Measurements from ENCODE around the gene PAX2.
"Not testable (repeated sequence)": the region's sequence is repeated elsewhere in the genome, so short reads cannot be mapped to it uniquely, and the experiment has no call there.

The PAX2 gene

GRCh38 chr10:100744987-100745881 lies at the start of gene PAX2:
TSS of gene PAX2 (plus strand) at chr10:100745582. CDS start at chr10:100746261, 679 bp downstream.
- H3K27me3 ChIP-seq (replicated peaks; ENCODE audit: control insufficient read depth, insufficient read depth, low read length), result peaks cover 83% of the 10 kb centered on the region
- H3K36me3 ChIP-seq (ENCODE audit: control insufficient read depth, insufficient read depth, low read length, severe bottlenecking), result no peaks in the 10 kb centered on the region
- DNase-seq (ENCODE audit: low read depth), result peak; percentile 13
- no peak within 1 kb of the TSS for H3K4me3 ChIP-seq (ENCODE audit: low read length)
- no peak within 1 kb of the TSS for H3K9ac ChIP-seq (ENCODE audit: low read length)
- H3K4me1 ChIP-seq (ENCODE audit: control insufficient read depth, insufficient read depth, low read length), result no peaks in the 10 kb centered on the region
- no peaks in the 10 kb centered on the region for H3K9me3 ChIP-seq (ENCODE audit: control insufficient read depth, low read length)

DNA sequence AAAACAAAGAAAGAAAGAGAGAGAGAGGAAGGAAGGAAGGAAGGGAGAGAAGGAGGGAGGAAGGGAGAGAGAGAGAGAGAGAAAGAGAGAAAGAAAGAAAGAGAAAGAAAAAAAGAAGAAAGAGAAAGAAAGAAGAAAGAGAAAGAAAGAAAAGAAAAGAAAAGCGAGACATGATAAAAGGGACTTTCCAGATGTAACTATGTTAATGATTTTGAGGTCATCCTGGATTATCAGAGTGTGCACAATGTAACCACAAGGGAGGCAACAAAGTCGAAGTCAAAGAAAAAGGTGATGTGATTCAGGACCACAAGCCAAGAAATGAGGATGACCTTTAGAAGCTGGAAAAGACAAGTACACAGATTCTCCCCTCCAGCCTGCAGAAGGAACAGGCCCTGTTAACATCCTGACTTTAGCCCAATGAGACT lies 48.9 kb upstream of the PAX2 start:
- Histone ChIP-seq H3K4me1 (ENCODE audit: control insufficient read depth, insufficient read depth, low read length) (no peaks in the 10 kb centered on the region), H3K4me3 (ENCODE audit: low read length) (no peak overlapping the region), H3K27me3 (replicated peaks; ENCODE audit: control insufficient read depth, insufficient read depth, low read length) (peaks cover 50% of the 10 kb centered on the region), H3K9ac (ENCODE audit: low read length) (no peak overlapping the region), H3K9me3 (ENCODE audit: control insufficient read depth, low read length) (no peaks in the 10 kb centered on the region), H3K36me3 (ENCODE audit: control insufficient read depth, insufficient read depth, low read length, severe bottlenecking) (no peaks in the 10 kb centered on the region)
- DNase-seq (ENCODE audit: low read depth), result no peak

GRCh38 chr10:100697070-100697469 lies 48.3 kb upstream of the PAX2 start:
- Histone ChIP-seq H3K4me1 (ENCODE audit: control insufficient read depth, insufficient read depth, low read length) (no peaks in the 10 kb centered on the region), H3K4me3 (ENCODE audit: low read length) (no peak overlapping the region), H3K9me3 (ENCODE audit: control insufficient read depth, low read length) (no peaks in the 10 kb centered on the region), H3K27me3 (replicated peaks; ENCODE audit: control insufficient read depth, insufficient read depth, low read length) (peaks cover 44% of the 10 kb centered on the region), H3K36me3 (ENCODE audit: control insufficient read depth, insufficient read depth, low read length, severe bottlenecking) (no peaks in the 10 kb centered on the region), H3K9ac (ENCODE audit: low read length) (no peak overlapping the region)
- peak; percentile 6 for DNase-seq (ENCODE audit: low read depth)

DNA sequence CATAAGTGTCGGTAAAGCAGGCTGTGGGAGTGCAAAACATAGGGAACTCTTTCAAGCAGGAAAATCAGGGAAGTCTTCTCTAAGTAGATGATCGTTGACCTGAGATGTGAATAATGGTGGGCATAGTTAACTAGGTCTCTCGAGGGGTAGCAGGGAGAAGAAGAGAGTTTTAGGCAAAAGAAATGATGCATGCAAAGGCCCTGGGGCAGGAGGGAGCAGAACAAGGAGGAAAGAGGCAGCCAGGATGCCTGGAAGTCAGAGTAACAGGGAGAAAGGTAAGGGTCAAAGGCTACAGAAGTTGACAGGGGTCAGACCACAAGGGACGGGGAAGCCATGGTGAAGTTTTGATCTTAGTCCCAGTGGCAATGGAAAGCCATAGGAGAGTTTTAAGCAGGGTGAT lies 47.8 kb upstream of the PAX2 start:
- H3K4me1 ChIP-seq (ENCODE audit: control insufficient read depth, insufficient read depth, low read length), result no peaks in the 10 kb centered on the region
- no peaks in the 10 kb centered on the region for H3K9me3 ChIP-seq (ENCODE audit: control insufficient read depth, low read length)
- H3K27me3 ChIP-seq (replicated peaks; ENCODE audit: control insufficient read depth, insufficient read depth, low read length), result peaks cover 41% of the 10 kb centered on the region
- H3K36me3 ChIP-seq (ENCODE audit: control insufficient read depth, insufficient read depth, low read length, severe bottlenecking), result no peaks in the 10 kb centered on the region
- H3K4me3 ChIP-seq (ENCODE audit: low read length), result no peak overlapping the region
- DNase-seq (ENCODE audit: low read depth), result no peak
- no peak overlapping the region for H3K9ac ChIP-seq (ENCODE audit: low read length)

DNA sequence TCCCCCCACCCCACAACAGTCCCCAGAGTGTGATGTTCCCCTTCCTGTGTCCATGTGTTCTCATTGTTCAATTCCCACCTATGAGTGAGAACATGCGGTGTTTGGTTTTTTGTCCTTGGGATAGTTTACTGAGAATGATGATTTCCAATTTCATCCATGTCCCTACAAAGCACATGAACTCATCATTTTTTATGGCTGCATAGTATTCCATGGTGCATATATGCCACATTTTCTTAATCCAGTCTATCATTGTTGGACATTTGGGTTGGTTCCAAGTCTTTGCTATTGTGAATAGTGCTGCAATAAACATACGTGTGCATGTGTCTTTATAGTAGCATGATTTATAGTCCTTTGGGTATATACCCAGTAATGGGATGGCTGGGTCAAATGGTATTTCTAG lies 43.7 kb upstream of the PAX2 start:
- H3K4me3 ChIP-seq (ENCODE audit: low read length); H3K4me1 ChIP-seq (ENCODE audit: control insufficient read depth, insufficient read depth, low read length); H3K9ac ChIP-seq (ENCODE audit: low read length); H3K9me3 ChIP-seq (ENCODE audit: control insufficient read depth, low read length); DNase-seq (ENCODE audit: low read depth); H3K36me3 ChIP-seq (ENCODE audit: control insufficient read depth, insufficient read depth, low read length, severe bottlenecking): not testable (repeated sequence)
- peaks cover 41% of the 10 kb centered on the region for H3K27me3 ChIP-seq (replicated peaks; ENCODE audit: control insufficient read depth, insufficient read depth, low read length)

DNA sequence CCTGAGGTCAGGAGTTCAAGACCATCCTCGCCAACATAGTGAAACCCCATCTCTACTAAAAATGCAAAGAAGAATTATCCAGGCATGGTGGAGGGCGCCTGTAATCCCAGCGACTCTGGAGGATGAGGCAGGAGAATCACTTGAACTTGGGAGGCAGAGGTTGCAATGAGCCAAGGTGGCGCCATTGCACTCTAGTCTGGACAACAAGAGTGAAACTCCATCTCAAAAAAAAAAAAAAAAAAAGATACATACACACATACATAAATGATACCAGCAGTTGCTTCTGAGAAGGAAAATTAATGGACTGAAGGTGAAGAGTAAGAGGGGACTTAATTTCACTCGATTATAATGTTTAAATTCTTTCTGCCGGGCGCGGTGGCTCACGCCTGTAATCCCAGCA lies 40.2 kb upstream of the PAX2 start:
- peaks cover 3% of the 10 kb centered on the region for H3K9me3 ChIP-seq (ENCODE audit: control insufficient read depth, low read length)
- H3K9ac ChIP-seq (ENCODE audit: low read length), result no peak overlapping the region
- no peaks in the 10 kb centered on the region for H3K4me1 ChIP-seq (ENCODE audit: control insufficient read depth, insufficient read depth, low read length)
- no peak for DNase-seq (ENCODE audit: low read depth)
- peaks cover 40% of the 10 kb centered on the region for H3K27me3 ChIP-seq (replicated peaks; ENCODE audit: control insufficient read depth, insufficient read depth, low read length)
- no peaks in the 10 kb centered on the region for H3K36me3 ChIP-seq (ENCODE audit: control insufficient read depth, insufficient read depth, low read length, severe bottlenecking)
- no peak overlapping the region for H3K4me3 ChIP-seq (ENCODE audit: low read length)

GRCh38 chr10:100707261-100707848 lies 38.0 kb upstream of the PAX2 start:
- peaks cover 3% of the 10 kb centered on the region for H3K9me3 ChIP-seq (ENCODE audit: control insufficient read depth, low read length)
- H3K4me3 ChIP-seq (ENCODE audit: low read length), result no peak overlapping the region
- H3K27me3 ChIP-seq (replicated peaks; ENCODE audit: control insufficient read depth, insufficient read depth, low read length), result peaks cover 49% of the 10 kb centered on the region
- H3K36me3 ChIP-seq (ENCODE audit: control insufficient read depth, insufficient read depth, low read length, severe bottlenecking), result no peaks in the 10 kb centered on the region
- DNase-seq (ENCODE audit: low read depth), result no peak
- H3K4me1 ChIP-seq (ENCODE audit: control insufficient read depth, insufficient read depth, low read length), result no peaks in the 10 kb centered on the region
- H3K9ac ChIP-seq (ENCODE audit: low read length), result no peak overlapping the region

DNA sequence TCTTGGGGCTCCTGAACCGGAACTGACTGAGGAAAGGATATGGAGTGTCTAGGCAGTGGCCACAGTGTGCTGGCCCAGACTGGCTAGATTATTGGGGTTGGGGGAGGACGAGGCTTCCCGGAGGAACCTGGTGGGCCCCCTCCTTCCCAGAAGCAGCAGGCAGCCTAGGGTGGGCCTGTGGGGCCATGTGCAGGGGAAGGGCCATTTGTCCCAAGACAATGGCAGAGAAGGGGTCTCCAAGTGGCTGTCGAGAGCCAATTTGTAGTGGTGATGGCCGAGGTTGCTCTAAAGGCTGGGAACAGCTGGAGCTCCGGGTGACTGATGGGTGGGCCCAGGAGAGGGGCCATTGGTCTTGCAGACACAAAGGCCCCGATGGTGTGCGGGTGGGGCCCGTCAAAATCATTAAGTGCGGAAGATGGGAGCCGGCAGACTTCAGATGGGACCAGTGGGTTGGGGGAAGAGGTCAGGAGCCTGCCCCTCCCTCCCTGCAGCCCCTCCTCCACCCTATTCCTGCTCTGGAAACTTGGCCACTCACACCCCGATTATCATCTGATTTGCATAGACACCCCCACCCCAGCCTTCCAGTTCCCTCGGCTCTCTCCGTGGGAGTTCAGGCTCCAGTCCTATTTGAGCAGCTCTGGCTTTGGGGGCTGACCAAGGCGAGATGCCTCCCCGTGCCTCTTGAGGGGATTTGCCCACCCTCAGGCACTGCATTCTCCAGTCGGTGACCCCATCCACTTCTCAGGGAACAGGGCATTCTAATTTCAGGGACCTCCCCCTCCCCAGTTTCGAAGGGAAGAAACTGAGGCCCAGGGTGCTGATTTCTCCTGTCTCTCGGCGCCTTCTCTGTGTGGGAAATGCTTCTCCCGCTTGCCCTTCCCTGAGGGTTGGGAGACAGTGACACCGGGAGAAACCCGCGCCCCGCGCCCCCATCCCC lies 36.0 kb upstream of the PAX2 start:
- no peaks in the 10 kb centered on the region for H3K4me1 ChIP-seq (ENCODE audit: control insufficient read depth, insufficient read depth, low read length)
- H3K36me3 ChIP-seq (ENCODE audit: control insufficient read depth, insufficient read depth, low read length, severe bottlenecking), result no peaks in the 10 kb centered on the region
- DNase-seq (ENCODE audit: low read depth), result no peak
- H3K27me3 ChIP-seq (replicated peaks; ENCODE audit: control insufficient read depth, insufficient read depth, low read length), result peaks cover 59% of the 10 kb centered on the region
- H3K9ac ChIP-seq (ENCODE audit: low read length), result no peak overlapping the region
- no peak overlapping the region for H3K4me3 ChIP-seq (ENCODE audit: low read length)
- H3K9me3 ChIP-seq (ENCODE audit: control insufficient read depth, low read length), result peaks cover under 1% of the 10 kb centered on the region

GRCh38 chr10:100710151-100710871 lies 35.1 kb upstream of the PAX2 start:
- peaks cover 68% of the 10 kb centered on the region for H3K27me3 ChIP-seq (replicated peaks; ENCODE audit: control insufficient read depth, insufficient read depth, low read length)
- no peak overlapping the region for H3K4me3 ChIP-seq (ENCODE audit: low read length)
- no peaks in the 10 kb centered on the region for H3K4me1 ChIP-seq (ENCODE audit: control insufficient read depth, insufficient read depth, low read length)
- DNase-seq (ENCODE audit: low read depth), result peak; percentile 8
- H3K9me3 ChIP-seq (ENCODE audit: control insufficient read depth, low read length), result no peaks in the 10 kb centered on the region
- no peak overlapping the region for H3K9ac ChIP-seq (ENCODE audit: low read length)
- H3K36me3 ChIP-seq (ENCODE audit: control insufficient read depth, insufficient read depth, low read length, severe bottlenecking), result no peaks in the 10 kb centered on the region

DNA sequence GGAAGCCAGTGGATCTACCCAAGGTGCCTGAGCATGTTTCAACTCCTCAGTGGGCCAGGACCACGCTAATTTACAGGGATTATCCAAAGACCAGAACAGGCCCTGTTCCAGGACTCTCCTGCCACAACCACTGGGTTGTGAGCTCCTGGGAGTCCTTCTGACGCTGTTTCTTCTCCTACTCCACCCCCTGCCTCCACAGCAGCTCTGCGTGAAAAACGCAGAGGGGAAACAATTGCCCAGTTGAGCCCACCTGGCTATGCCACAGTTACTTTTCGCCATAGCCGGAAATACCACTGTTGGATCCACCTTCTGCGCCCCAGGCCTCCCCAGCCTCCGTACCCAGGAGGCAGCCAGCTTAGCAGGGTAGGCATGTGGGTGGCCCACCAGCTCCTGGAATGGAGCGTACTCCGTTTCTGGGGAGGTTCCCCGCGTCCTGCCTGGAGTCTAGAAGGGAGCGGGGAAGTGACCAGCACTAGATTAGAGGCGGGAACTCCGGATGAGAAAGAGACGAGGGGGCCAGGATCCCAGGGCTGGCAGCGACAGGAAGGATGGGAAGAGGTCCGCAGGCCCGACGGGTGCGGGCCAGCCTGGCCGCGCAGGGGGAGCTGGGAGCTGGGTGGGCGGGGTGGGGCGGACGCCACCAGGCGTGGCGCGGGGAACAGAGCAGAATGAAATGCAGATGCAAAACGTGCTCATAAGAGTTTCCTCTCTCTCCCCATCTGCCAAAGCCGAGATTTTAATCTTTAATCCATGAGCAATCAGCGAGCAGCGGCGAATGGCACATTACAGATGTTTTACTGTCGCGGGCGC lies 32.1 kb upstream of the PAX2 start:
- Histone ChIP-seq H3K27me3 (replicated peaks; ENCODE audit: control insufficient read depth, insufficient read depth, low read length) (peaks cover 83% of the 10 kb centered on the region), H3K9me3 (ENCODE audit: control insufficient read depth, low read length) (peaks cover 5% of the 10 kb centered on the region), H3K4me3 (ENCODE audit: low read length) (no peak overlapping the region), H3K36me3 (ENCODE audit: control insufficient read depth, insufficient read depth, low read length, severe bottlenecking) (no peaks in the 10 kb centered on the region), H3K4me1 (ENCODE audit: control insufficient read depth, insufficient read depth, low read length) (no peaks in the 10 kb centered on the region), H3K9ac (ENCODE audit: low read length) (no peak overlapping the region)
- DNase-seq (ENCODE audit: low read depth), result no peak

Measured in adipocyte (in vitro differentiated cells).